Mucosa of descending colon (tissue), 3 donors: ENCODE measurements around the gene ANKMY1. TPM values are rescaled to one million over a fixed set of nuclear protein-coding genes. Genes with fewer than 3 reads are reported as not detected.

Source experiments
- ATAC-seq: fragments of 200-7000 bp; cut with Tn5 transposase; one replicate; pipeline ENCODE4 v1.9.1; 2020; ENCODE audit warnings: mild to moderate bottlenecking, moderate library complexity
- DNase-seq, 3 donors: peaks; one replicate each; pipeline ENCODE4 v3.0.0-alpha.2; 2020
- H3K36me3 ChIP-seq: fragments of 200-600 bp; one replicate; pipeline ENCODE4 v1.8.0; 2021; ENCODE audit warnings: low read depth, mild to moderate bottlenecking
- H3K4me1 ChIP-seq: fragments of 200-600 bp; one replicate; pipeline ENCODE4 v1.8.0; 2021; ENCODE audit warnings: low read depth, mild to moderate bottlenecking
- H3K4me3 ChIP-seq: fragments of 200-600 bp; one replicate; pipeline ENCODE4 v1.8.0; 2021; ENCODE audit warnings: mild to moderate bottlenecking
- H3K9me3 ChIP-seq: fragments of 200-600 bp; one replicate; pipeline ENCODE4 v1.8.0; 2021; ENCODE audit warnings: mild to moderate bottlenecking
- intact Hi-C, 2 donors: fragments of 100-400 bp; cut with DNase I in 1 of 2; cut with micrococcal nuclease in 1 of 2; formaldehyde crosslinking; loops; one replicate each; pipeline versions ENCODE4 v1.11.0 to v1.11.1; 2022; cut with DNase I, micrococcal nuclease
- total RNA-seq, 3 donors: library from RNA; stranded (reverse); fragmentation: NEBNext Ultra II Directional in 2 of 3; extraction: Animal tissue kit (Norgen Biotek cat#: 25700) in 2 of 3; gene quantifications; one replicate each; pipeline versions ENCODE4 v1.2.1 to v1.2.4, GENCODE V29; 2021 to 2023
- TF ChIP-seq, protein P1 (sequence below): fragments of 200-600 bp; IDR thresholded peaks from one replicate; pipeline ENCODE4 v1.8.0; 2022; ENCODE audit warnings: antibody characterized with exemption, mild to moderate bottlenecking
- donor health status: DM: no; HTN: no; CAD: no; lungs with moderate emphysema.
- donor health status: DM: no; HTN: no; CAD: no.
- donor health status: DM: no; HTN: yes; CAD: no.

Gene ANKMY1
- total RNA-seq, 3 donors from 2014 or later = 23.0 to 32.7 (median 23.5) TPM

- peak in 2 of 3 donors; percentile 23 to 44 for DNase-seq
- ATAC-seq = no peak
- intact Hi-C loops = no loop called here
- Histone ChIP-seq H3K4me3 (no peak overlapping the region), H3K9me3 (no peaks in the 10 kb centered on the region), H3K4me1 (no peaks in the 10 kb centered on the region), H3K36me3 (no peaks in the 10 kb centered on the region)
- TF ChIP-seq, protein P1, sequence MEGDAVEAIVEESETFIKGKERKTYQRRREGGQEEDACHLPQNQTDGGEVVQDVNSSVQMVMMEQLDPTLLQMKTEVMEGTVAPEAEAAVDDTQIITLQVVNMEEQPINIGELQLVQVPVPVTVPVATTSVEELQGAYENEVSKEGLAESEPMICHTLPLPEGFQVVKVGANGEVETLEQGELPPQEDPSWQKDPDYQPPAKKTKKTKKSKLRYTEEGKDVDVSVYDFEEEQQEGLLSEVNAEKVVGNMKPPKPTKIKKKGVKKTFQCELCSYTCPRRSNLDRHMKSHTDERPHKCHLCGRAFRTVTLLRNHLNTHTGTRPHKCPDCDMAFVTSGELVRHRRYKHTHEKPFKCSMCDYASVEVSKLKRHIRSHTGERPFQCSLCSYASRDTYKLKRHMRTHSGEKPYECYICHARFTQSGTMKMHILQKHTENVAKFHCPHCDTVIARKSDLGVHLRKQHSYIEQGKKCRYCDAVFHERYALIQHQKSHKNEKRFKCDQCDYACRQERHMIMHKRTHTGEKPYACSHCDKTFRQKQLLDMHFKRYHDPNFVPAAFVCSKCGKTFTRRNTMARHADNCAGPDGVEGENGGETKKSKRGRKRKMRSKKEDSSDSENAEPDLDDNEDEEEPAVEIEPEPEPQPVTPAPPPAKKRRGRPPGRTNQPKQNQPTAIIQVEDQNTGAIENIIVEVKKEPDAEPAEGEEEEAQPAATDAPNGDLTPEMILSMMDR = no peak
These were observed 94.4 kb downstream of the ANKMY1 start for GRCh38 chr2:240463274-240463865.

DNA sequence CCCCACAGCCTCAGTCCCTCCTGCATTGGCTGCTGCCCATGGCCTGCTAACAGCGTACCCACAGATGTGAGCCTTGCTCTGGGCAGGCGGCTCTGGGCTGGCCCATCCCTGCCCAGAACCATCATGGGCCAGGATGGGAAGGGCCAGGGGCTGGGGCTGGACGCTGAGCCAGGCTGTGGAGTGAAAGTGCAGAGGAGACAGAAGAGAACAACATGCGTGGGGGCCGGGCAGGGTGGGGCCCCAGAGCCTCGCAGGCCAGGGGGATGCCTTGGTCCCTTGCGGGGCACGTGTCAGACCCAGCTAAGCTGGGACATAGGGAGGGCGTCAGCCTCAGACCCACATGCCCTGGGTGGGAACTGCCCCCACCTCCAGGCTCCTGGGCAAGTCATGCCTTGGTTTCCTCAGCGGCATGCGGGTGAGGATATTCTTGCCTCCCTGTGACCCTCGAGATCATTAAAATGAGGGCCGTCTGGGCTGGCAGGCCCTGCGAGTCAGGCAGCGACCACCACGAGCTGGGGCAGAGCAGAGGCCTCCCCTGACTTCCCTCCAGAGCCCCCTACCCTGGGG lies 95.0 kb downstream of the ANKMY1 start:
- TF ChIP-seq, protein P1 = no peak
- DNase-seq (no peak), ATAC-seq (no peak)
- Histone ChIP-seq H3K9me3 (no peaks in the 10 kb centered on the region), H3K4me1 (no peaks in the 10 kb centered on the region), H3K4me3 (no peak overlapping the region), H3K36me3 (no peaks in the 10 kb centered on the region)
- intact Hi-C loops = no loop called here

DNA sequence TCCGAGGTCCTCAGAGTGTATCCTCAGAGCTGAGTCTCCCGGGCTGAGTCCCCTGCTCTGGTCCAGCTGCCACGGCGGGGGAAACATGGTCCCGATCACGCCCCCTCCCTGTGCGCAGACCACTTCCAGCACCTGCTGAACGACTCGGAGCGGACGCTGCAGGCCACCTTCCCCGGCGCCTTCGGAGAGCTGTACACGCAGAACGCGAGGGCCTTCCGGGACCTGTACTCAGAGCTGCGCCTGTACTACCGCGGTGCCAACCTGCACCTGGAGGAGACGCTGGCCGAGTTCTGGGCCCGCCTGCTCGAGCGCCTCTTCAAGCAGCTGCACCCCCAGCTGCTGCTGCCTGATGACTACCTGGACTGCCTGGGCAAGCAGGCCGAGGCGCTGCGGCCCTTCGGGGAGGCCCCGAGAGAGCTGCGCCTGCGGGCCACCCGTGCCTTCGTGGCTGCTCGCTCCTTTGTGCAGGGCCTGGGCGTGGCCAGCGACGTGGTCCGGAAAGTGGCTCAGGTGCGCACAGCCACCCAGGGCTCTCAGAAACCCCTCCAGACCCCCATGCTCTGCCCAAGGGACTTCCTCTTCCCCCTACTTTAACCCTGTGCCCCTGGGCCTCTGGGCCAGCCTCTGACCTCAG lies 95.6 kb downstream of the ANKMY1 start:
- peak in 2 of 3 donors; percentile 24 to 51 for DNase-seq
- no peak for ATAC-seq
- no peaks in the 10 kb centered on the region for H3K36me3 ChIP-seq

DNA sequence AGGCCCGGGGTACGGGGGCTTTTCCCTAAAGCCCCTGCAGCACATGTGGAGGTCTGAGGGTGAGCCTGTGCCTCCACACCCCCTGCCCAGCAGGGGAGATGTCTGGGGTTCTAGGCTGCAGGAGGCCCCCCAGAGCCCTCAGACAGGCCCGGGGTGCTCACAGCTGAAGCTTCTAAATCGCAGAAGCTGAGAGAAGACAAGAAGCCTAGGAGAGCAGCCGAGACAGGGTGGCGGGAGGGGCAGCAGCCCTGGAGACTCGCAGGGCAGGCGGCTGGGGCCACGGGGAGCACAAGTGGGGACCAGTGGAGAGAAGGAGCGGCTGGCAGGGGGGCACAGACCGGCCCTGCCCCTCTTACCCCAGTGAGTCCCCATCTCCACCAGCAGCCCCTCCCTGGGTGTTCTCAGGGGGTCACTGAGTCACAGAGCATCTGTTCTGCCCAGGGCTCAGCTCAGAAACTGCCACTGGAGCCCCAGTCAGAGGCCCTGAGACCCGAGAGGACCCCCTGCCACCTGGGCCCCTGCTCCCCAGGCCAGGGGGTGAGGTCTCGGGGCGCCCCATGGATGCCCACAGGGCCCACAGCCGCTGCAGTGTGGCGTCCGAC lies 96.2 kb downstream of the ANKMY1 start:
- Histone ChIP-seq H3K4me3 (no peak overlapping the region), H3K9me3 (no peaks in the 10 kb centered on the region), H3K4me1 (peaks cover 5% of the 10 kb centered on the region), H3K36me3 (no peaks in the 10 kb centered on the region)
- peak in 2 of 3 donors; percentile 17 to 28 for DNase-seq
- TF ChIP-seq, protein P1 = no peak
- no peak for ATAC-seq
- intact Hi-C loops = no loop called here

More for the DNA sequence above, 95.6 kb downstream of the ANKMY1 start:
- H3K9me3 ChIP-seq = no peaks in the 10 kb centered on the region
- H3K4me1 ChIP-seq = no peaks in the 10 kb centered on the region
- H3K4me3 ChIP-seq = no peak overlapping the region
- intact Hi-C loops = no loop called here
- TF ChIP-seq, protein P1 = no peak

DNA sequence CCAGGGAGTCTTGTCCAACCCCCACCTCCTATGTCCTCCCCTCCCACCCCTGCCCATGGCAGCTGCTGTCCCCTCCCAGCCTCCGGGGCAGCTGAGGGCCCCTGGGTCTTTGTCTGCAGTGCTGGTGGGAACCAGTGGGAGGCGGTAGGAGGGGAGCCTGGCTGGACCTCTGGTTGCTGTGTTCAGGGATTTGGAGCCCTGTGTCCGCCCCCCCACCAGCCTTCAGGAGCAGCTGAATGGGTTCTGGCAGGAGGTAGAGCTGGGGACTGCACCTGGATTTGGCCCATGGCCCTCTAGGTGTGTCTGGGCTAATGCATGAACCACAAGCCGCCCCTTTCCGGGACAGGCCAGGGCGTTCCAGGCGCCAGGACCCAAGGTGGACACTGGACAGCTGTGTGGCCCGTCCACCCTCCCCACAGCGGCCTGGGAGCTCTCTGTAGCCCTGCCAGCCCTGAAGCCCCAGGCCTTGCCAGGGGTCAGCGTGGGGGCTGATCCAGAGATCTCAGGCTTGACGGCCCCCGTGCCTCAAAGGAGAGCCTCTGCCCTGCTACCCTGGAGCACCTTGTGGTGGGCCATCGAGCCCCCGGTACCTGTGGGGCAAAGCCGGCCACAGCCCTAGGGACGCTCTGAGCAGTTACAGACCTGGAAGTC lies 96.9 kb downstream of the ANKMY1 start:
- Histone ChIP-seq H3K9me3 (no peaks in the 10 kb centered on the region), H3K36me3 (no peaks in the 10 kb centered on the region), H3K4me3 (no peak overlapping the region), H3K4me1 (peaks cover 5% of the 10 kb centered on the region)
- DNase-seq (peak in 2 of 3 donors; percentile 19 to 39), ATAC-seq (no peak)
- TF ChIP-seq, protein P1 = no peak
- intact Hi-C loops = no loop called here
